B cell (primary cell): Measurements from ENCODE around the gene EHHADH. TPM values are rescaled to one million over a fixed set of nuclear protein-coding genes. Genes with fewer than 3 reads are reported as not detected.

ENCODE experiments used
- ATAC-seq: fragments of 200-7000 bp; cut with Tn5 transposase; one replicate; pipeline ENCODE4 v1.10.0; 2021; ENCODE audit warnings: low read depth, mild to moderate bottlenecking, moderate number of reproducible peaks, moderate library complexity
- CTCF ChIA-PET: fragments of 350-600 bp; sonication (Branson Sonifier 250); formaldehyde crosslinking; loops from one replicate; lab custom pipeline; 2021; ENCODE audit warnings: antibody characterized with exemption, inconsistent platforms; lab: Charles Lee
- POLR2A ChIA-PET: fragments of 350-600 bp; sonication (Branson Sonifier 250); formaldehyde crosslinking; loops from one replicate; lab custom pipeline; 2021; ENCODE audit warnings: antibody characterized with exemption; lab: Charles Lee
- DNase-seq: peaks from one replicate; pipeline ENCODE4 v3.0.0; 2013
- H2AFZ ChIP-seq: 2 replicates; pipeline ENCODE4 v1.6.1; 2012; ENCODE audit warnings: mild to moderate bottlenecking, low read depth, low read length; ENCODE audit not compliant: insufficient read depth, poor library complexity, severe bottlenecking
- H3K27ac ChIP-seq, 2 donors: 1 replicate in 1 of 2; 2 replicates in 1 of 2; pipeline ENCODE4 v1.5.1; 2012 to 2013; ENCODE audit warnings: low read length in 2 of 2, mild to moderate bottlenecking in 2 of 2, moderate library complexity in 1 of 2
- H3K27me3 ChIP-seq, 4 experiments: fragments of 200-600 bp in 1 of 4; sonication (generic) in 1 of 4; replicated peaks in 1 of 4; 1 replicate in 2 of 4; 2 replicates in 2 of 4; pipeline versions ENCODE4 v1.6.1 to v1.7.0; 2013 to 2016; ENCODE audit warnings: low read length in 3 of 4, mild to moderate bottlenecking in 2 of 4, mixed read lengths in 1 of 4, moderate library complexity in 1 of 4; ENCODE audit not compliant: insufficient read depth in 4 of 4, control insufficient read depth in 3 of 4; ENCODE audit errors: control extremely low read depth in 1 of 4
- H3K36me3 ChIP-seq, 2 experiments: replicated peaks in 1 of 2; 1 replicate in 1 of 2; 2 replicates in 1 of 2; pipeline versions ENCODE4 v1.6.1 to v1.7.1; 2013; ENCODE audit warnings: low read length in 1 of 2; ENCODE audit not compliant: insufficient read depth in 2 of 2, control insufficient read depth in 1 of 2; ENCODE audit errors: control extremely low read depth in 1 of 2, extremely low read depth in 1 of 2
- H3K4me1 ChIP-seq, 2 donors: fragments of 200-600 bp in 1 of 2; sonication (generic) in 1 of 2; 1 replicate in 1 of 2; 2 replicates in 1 of 2; pipeline versions ENCODE4 v1.5.1 to v1.6.1; 2013 to 2017; ENCODE audit warnings: low read length in 2 of 2; ENCODE audit not compliant: control insufficient read depth in 2 of 2, insufficient read depth in 2 of 2
- H3K4me2 ChIP-seq: replicated peaks from 2 replicates; pipeline ENCODE3; 2012; ENCODE audit warnings: mild to moderate bottlenecking, low read depth, low read length; ENCODE audit not compliant: poor library complexity, severe bottlenecking
- H3K4me3 ChIP-seq, 5 experiments: fragments of 200-600 bp in 1 of 5; sonication (generic) in 1 of 5; 1 replicate in 3 of 5; 2 replicates in 2 of 5; pipeline versions ENCODE4 v1.5.1 to v1.7.0; 2011 to 2016; ENCODE audit warnings: low read length in 4 of 5, mild to moderate bottlenecking in 4 of 5, low read depth in 2 of 5, control low read depth in 1 of 5, moderate library complexity in 1 of 5; ENCODE audit not compliant: insufficient read depth in 1 of 5; ENCODE audit errors: control extremely low read depth in 1 of 5, extremely low read depth in 1 of 5
- H3K79me2 ChIP-seq: fragments of 200-600 bp; sonication (generic); one replicate; pipeline ENCODE4 v1.6.0; 2016; ENCODE audit warnings: low read length; ENCODE audit not compliant: control insufficient read depth, insufficient read depth
- H3K9ac ChIP-seq: fragments of 200-600 bp; sonication (generic); 2 replicates; pipeline ENCODE4 v1.6.1; 2017; ENCODE audit warnings: mild to moderate bottlenecking, low read length, moderate library complexity
- H3K9me3 ChIP-seq, 3 donors: one replicate each; pipeline versions ENCODE4 v1.6.1 to v1.7.1; 2013; ENCODE audit warnings: low read length in 2 of 3; ENCODE audit not compliant: control insufficient read depth in 2 of 3, insufficient read depth in 1 of 3; ENCODE audit errors: control extremely low read depth in 1 of 3
- H4K20me1 ChIP-seq: 2 replicates; pipeline ENCODE4 v1.6.0; 2012; ENCODE audit warnings: mild to moderate bottlenecking, low read length; ENCODE audit not compliant: insufficient read depth, control insufficient read depth, poor library complexity, severe bottlenecking
- H3K27ac Mint-ChIP-seq: one replicate; pipeline ENCODE4 v1.8.0; 2021; ENCODE audit warnings: mixed read lengths
- H3K27me3 Mint-ChIP-seq: one replicate; pipeline ENCODE4 v1.8.0; 2021; ENCODE audit warnings: mixed read lengths
- H3K4me1 Mint-ChIP-seq: one replicate; pipeline ENCODE4 v1.8.0; 2021; ENCODE audit warnings: mixed read lengths
- H3K4me3 Mint-ChIP-seq: one replicate; pipeline ENCODE4 v1.8.0; 2021; ENCODE audit warnings: mixed read lengths
- H3K9me3 Mint-ChIP-seq: one replicate; pipeline ENCODE4 v1.8.0; 2022; ENCODE audit warnings: mixed read lengths; ENCODE audit not compliant: insufficient read depth
- EZH2 ChIP-seq: IDR thresholded peaks from 2 replicates; pipeline ENCODE4 v1.6.1; 2012; ENCODE audit warnings: borderline replicate concordance, low read depth, mild to moderate bottlenecking, moderate library complexity, low read length; ENCODE audit not compliant: insufficient read depth, poor library complexity, severe bottlenecking
- WGBS: methylation state at CpG from one replicate; pipeline ENCODE4 v1.1.5; 2013; ENCODE audit warnings: missing lambda C conversion rate; ENCODE audit not compliant: insufficient coverage; 5-methylcytosine and 5-hydroxymethylcytosine counted together
- intact Hi-C: fragments of 100-400 bp; cut with micrococcal nuclease; formaldehyde crosslinking; loops from one replicate; pipeline ENCODE4 v1.10.0; 2022
- polyA plus RNA-seq: library from polyadenylated mRNA; depleted of rRNA; stranded (reverse); fragments of >200 nt; gene quantifications from 2 replicates; pipeline ENCODE4 v1.2.3, GENCODE V29; 2012
- total RNA-seq, 2 donors: library from RNA; stranded (reverse); fragments of 120-200 nt in 1 of 2; gene quantifications; 1 replicate in 1 of 2; 2 replicates in 1 of 2; pipeline versions ENCODE4 v1.2.3 to v1.2.4, GENCODE V29; 2013 to 2022
- TF ChIP-seq, protein P1 (sequence below): fragments of 200-600 bp; IDR thresholded peaks from one replicate; pipeline ENCODE4 v1.8.0; 2022; ENCODE audit warnings: antibody characterized with exemption, mild to moderate bottlenecking

Gene EHHADH
- total and polyA plus RNA-seq, 2 donors (not counting 1 experiment from before 2014, with no cell fraction given): 0.30 to 1.4 TPM

DNA sequence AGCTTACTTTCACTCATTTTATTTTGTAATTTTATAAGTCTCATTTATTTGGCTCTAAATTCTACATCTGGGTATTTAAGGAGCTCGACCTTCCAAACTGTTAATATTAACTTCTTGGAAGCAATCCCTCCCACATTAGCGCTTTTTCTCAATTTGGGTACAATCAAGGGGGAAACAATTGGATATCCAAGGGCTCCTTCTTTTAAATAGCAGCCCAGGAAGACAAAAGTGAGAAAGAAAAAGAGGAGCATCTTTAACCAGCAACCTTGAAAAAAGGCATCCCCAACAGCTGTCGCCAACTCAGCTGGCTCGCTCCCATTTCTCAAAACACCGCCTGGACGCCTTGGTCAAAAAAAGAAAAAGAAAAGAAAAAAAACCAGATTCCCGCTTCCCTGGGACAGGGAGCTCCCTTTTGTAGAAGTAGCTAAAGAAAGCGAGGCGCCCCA, 101.9 kb downstream of the EHHADH start:
- peaks cover 5% of the 10 kb centered on the region for H3K4me1 Mint-ChIP-seq
- TF ChIP-seq EZH2: no peak
- TF ChIP-seq, protein P1, sequence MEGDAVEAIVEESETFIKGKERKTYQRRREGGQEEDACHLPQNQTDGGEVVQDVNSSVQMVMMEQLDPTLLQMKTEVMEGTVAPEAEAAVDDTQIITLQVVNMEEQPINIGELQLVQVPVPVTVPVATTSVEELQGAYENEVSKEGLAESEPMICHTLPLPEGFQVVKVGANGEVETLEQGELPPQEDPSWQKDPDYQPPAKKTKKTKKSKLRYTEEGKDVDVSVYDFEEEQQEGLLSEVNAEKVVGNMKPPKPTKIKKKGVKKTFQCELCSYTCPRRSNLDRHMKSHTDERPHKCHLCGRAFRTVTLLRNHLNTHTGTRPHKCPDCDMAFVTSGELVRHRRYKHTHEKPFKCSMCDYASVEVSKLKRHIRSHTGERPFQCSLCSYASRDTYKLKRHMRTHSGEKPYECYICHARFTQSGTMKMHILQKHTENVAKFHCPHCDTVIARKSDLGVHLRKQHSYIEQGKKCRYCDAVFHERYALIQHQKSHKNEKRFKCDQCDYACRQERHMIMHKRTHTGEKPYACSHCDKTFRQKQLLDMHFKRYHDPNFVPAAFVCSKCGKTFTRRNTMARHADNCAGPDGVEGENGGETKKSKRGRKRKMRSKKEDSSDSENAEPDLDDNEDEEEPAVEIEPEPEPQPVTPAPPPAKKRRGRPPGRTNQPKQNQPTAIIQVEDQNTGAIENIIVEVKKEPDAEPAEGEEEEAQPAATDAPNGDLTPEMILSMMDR: no peak
- Histone ChIP-seq H3K4me1 (peaks cover 8 to 16% of the 10 kb centered on the region in 2 donors), H3K9ac (peak overlapping the region; percentile 60), H2AFZ (peak overlapping the region; percentile 68), H3K27ac (no peak overlapping the region), H4K20me1 (no peaks in the 10 kb centered on the region), H3K27me3 (peaks cover 0 to 50% (median 44%) of the 10 kb centered on the region in 4 experiments), H3K79me2 (no peaks in the 10 kb centered on the region), H3K4me2 (peak overlapping the region; percentile 85), H3K4me3 (peak overlapping the region in 3 of 5 experiments; percentile 43 to 58 (median 55)), H3K9me3 (no peaks in the 10 kb centered on the region), H3K36me3 (no peaks in the 10 kb centered on the region)
- WGBS: 10% methylated on average over 7 of the region's 9 CpGs
- H3K27ac Mint-ChIP-seq: no peak overlapping the region
- no peak for ATAC-seq
- H3K9me3 Mint-ChIP-seq: no peaks in the 10 kb centered on the region
- DNase-seq: no peak
- peak overlapping the region; percentile 73 for H3K4me3 Mint-ChIP-seq
- peaks cover 25% of the 10 kb centered on the region for H3K27me3 Mint-ChIP-seq
- POLR2A ChIA-PET: no interaction called here
- CTCF ChIA-PET: interaction anchor here (0.9 to 1.0 kb wide), 2 partner anchors 24 to 224 kb away, joined by 3 to 4 read pairs; no protein-coding TSS in a partner anchor
- intact Hi-C loops: no loop called here

DNA sequence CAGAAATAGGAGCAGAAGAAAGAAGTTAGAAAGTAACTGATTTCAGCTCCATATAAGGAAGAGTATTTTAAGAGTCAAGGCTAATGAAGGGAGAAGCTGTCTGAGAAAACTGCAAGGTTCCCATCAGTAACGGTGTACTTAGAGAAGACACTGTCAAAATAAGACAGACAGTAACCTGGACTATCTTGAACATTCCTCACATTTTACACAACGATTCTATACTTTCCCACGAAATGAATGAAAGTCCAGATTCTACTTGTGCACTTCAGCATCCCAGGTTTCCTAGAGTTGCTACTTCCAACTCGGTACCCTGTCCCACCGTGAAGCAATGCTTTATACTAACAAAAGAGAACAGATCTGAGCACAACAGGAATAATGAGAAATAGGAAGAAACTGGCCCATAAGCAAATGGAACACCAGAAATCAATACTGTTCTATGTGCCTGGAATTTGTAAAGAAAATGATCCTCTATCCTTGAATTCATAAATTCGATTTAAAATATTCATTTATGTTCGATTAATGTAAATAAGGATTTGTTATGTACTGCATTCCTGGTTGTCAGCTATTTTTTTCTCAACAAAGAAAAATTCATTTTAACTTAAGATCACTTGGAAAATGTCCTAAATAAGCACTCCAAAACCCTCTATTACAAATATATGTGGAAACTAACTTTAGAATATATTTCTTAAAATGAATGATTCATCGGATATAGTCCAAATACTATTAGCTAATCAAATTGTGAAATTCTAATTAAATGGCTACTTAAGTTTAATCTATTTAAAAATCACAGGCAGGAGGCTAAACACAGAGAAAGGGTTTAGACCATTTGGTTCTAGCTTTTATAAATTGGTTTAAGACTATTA, 102.5 kb downstream of the EHHADH start:
- intact Hi-C loops: no loop called here
- ChIA-PET POLR2A (no interaction called here), CTCF (interaction anchor here (0.9 to 1.2 kb wide), 3 partner anchors 23 to 224 kb away, joined by 3 to 4 read pairs (median 3); no protein-coding TSS in a partner anchor)
- Histone ChIP-seq H3K4me1 (peaks cover 8 to 16% of the 10 kb centered on the region in 2 donors), H3K4me3 (no peak overlapping the region), H3K4me2 (no peak overlapping the region), H4K20me1 (no peaks in the 10 kb centered on the region), H3K27ac (no peak overlapping the region), H3K9me3 (no peaks in the 10 kb centered on the region), H3K79me2 (no peaks in the 10 kb centered on the region), H3K36me3 (no peaks in the 10 kb centered on the region), H3K9ac (no peak overlapping the region), H2AFZ (no peak overlapping the region), H3K27me3 (peaks cover 0 to 50% (median 46%) of the 10 kb centered on the region in 4 experiments)
- DNase-seq: no peak
- peak overlapping the region; percentile 26 for H3K4me3 Mint-ChIP-seq
- WGBS: 98% methylated on average over 3 of the region's 8 CpGs
- H3K27me3 Mint-ChIP-seq: peaks cover 21% of the 10 kb centered on the region
- H3K27ac Mint-ChIP-seq: no peak overlapping the region
- ATAC-seq: no peak
- H3K9me3 Mint-ChIP-seq: no peaks in the 10 kb centered on the region
- TF ChIP-seq, protein P1: no peak
- TF ChIP-seq EZH2: no peak
- H3K4me1 Mint-ChIP-seq: peaks cover 5% of the 10 kb centered on the region
